ENCODE data around the gene SLC25A33. TPM values are rescaled to one million over a fixed set of nuclear protein-coding genes. Genes with fewer than 3 reads are reported as not detected.

The SLC25A33 gene
- total and polyA plus RNA-seq, 7 donors = 1.7 to 26.8 (median 7.7) TPM

GRCh38 chr1:9529190-9529589 lies 10.1 kb upstream of the SLC25A33 start:
- no peak for ATAC-seq
- 62 to 65% (median 64%) methylated on average over 8 of the region's 8 CpGs for WGBS, 3 donors
- intact Hi-C loops (cut with DNase I) = no loop called here

GRCh38 chr1:9530320-9530719 lies 8.9 kb upstream of the SLC25A33 start:
- intact Hi-C loops (cut with DNase I) = no loop called here
- Histone ChIP-seq H3K4me1 (no peaks in the 10 kb centered on the region), H3K27ac (no peak overlapping the region), H3K27me3 (ENCODE audit: insufficient read depth in 3 of 3, low read length in 2 of 3) (no peaks in the 10 kb centered on the region), H3K4me3 (no peak overlapping the region), H3K9me3 (no peaks in the 10 kb centered on the region), H3K36me3 (ENCODE audit: insufficient read depth in 1 of 2, low read depth in 1 of 2) (no peaks in the 10 kb centered on the region)
- ATAC-seq (no peak), DNase-seq (no peak)
- TF ChIP-seq CTCF (IDR thresholded peaks at IDR 0.05) = no peak
- WGBS, 3 donors = 98 to 100% (median 99%) methylated on average over 4 of the region's 4 CpGs

More at GRCh38 chr1:9529190-9529589, 10.1 kb upstream of the SLC25A33 start:
- Histone ChIP-seq H3K27me3 (ENCODE audit: insufficient read depth in 3 of 3, low read length in 2 of 3) (no peaks in the 10 kb centered on the region), H3K4me1 (no peaks in the 10 kb centered on the region), H3K36me3 (ENCODE audit: insufficient read depth in 1 of 2, low read depth in 1 of 2) (no peaks in the 10 kb centered on the region), H3K27ac (no peak overlapping the region), H3K9me3 (no peaks in the 10 kb centered on the region), H3K4me3 (no peak overlapping the region)
- DNase-seq = no peak
- no peak for TF ChIP-seq CTCF (IDR thresholded peaks at IDR 0.05)

GRCh38 chr1:9534953-9535352 lies 4.3 kb upstream of the SLC25A33 start:
- DNase-seq (no peak), ATAC-seq (no peak)
- intact Hi-C loops (cut with DNase I) = no loop called here

GRCh38 chr1:9536301-9536700 lies 3.0 kb upstream of the SLC25A33 start:
- TF ChIP-seq CTCF (IDR thresholded peaks at IDR 0.05) = no peak
- Histone ChIP-seq H3K36me3 (ENCODE audit: insufficient read depth in 1 of 2, low read depth in 1 of 2) (no peaks in the 10 kb centered on the region), H3K27me3 (ENCODE audit: insufficient read depth in 3 of 3, low read length in 2 of 3) (no peaks in the 10 kb centered on the region), H3K4me3 (no peak overlapping the region), H3K4me1 (peaks cover 10% of the 10 kb centered on the region), H3K9me3 (no peaks in the 10 kb centered on the region), H3K27ac (no peak overlapping the region)
- WGBS, 3 donors = 98 to 100% (median 100%) methylated on average over 1 of the region's 1 CpG
- intact Hi-C loops (cut with DNase I) = no loop called here
- DNase-seq (no peak), ATAC-seq (no peak)

More at GRCh38 chr1:9534953-9535352, 4.3 kb upstream of the SLC25A33 start:
- Histone ChIP-seq H3K4me3 (no peak overlapping the region), H3K36me3 (ENCODE audit: insufficient read depth in 1 of 2, low read depth in 1 of 2) (no peaks in the 10 kb centered on the region), H3K27me3 (ENCODE audit: insufficient read depth in 3 of 3, low read length in 2 of 3) (no peaks in the 10 kb centered on the region), H3K4me1 (no peaks in the 10 kb centered on the region), H3K9me3 (no peaks in the 10 kb centered on the region), H3K27ac (no peak overlapping the region)
- 83 to 85% (median 84%) methylated on average over 10 of the region's 10 CpGs for WGBS, 3 donors
- TF ChIP-seq CTCF (IDR thresholded peaks at IDR 0.05) = no peak
